ENCODE data around the gene LRRC55. TPM values are rescaled to one million over a fixed set of nuclear protein-coding genes. Genes with fewer than 3 reads are reported as not detected.

Gene LRRC55
- total RNA-seq, 1 experiment from 2014 or later: not detected

- Histone ChIP-seq H4K20me1 (ENCODE audit: insufficient read depth) (no peaks in the 10 kb centered on the region), H3K4me3 (replicated peaks in 1 of 2; ENCODE audit: low read depth in 1 of 2, low read length in 2 of 2) (no peak overlapping the region), H3K9me2 (ENCODE audit: insufficient read depth) (no peaks in the 10 kb centered on the region), H2AFZ (ENCODE audit: low read depth, low read length, poor library complexity, severe bottlenecking) (no peak overlapping the region), H3K36me3 (ENCODE audit: control insufficient read depth in 1 of 2, insufficient read depth in 2 of 2, low read length in 2 of 2) (no peaks in the 10 kb centered on the region), H3K9ac (ENCODE audit: low read length) (no peak overlapping the region), H3K27me3 (ENCODE audit: insufficient read depth, low read length) (peaks cover 23% of the 10 kb centered on the region), H3K9me3 (ENCODE audit: control insufficient read depth in 1 of 2, insufficient read depth in 1 of 2, low read depth in 1 of 2, low read length in 2 of 2) (no peaks in the 10 kb centered on the region), H3K4me1 (ENCODE audit: control insufficient read depth in 1 of 2, insufficient read depth in 2 of 2, low read length in 2 of 2) (no peaks in the 10 kb centered on the region), H3K4me2 (ENCODE audit: low read length) (no peak overlapping the region), H3K27ac (ENCODE audit: low read depth, low read length) (no peak overlapping the region), H3K79me2 (ENCODE audit: insufficient read depth, low read length) (no peaks in the 10 kb centered on the region)
- POLR2A ChIA-PET: no interaction called here
- intact Hi-C loops (cut with micrococcal nuclease): no loop called here
- RAD21 ChIA-PET (ENCODE audit: low non-redundant PET in 1 of 2, low total read pairs in 2 of 2, uncharacterized antibody in 2 of 2, unreplicated experiment in 2 of 2): no interaction called here
- DNase-seq (ENCODE audit: low read depth, low spot score) (no peak), ATAC-seq (no peak)
- TF ChIP-seq JUND (IDR thresholded peaks at IDR 0.05): no peak
- no peak for TF ChIP-seq MAX (IDR thresholded peaks at IDR 0.05)
- TF ChIP-seq SIN3A (IDR thresholded peaks at IDR 0.05; ENCODE audit: low read depth): no peak
- no peak for TF ChIP-seq ELF1 (IDR thresholded peaks at IDR 0.05; ENCODE audit: borderline replicate concordance, low read depth)
- TF ChIP-seq CTCF (IDR thresholded peaks at IDR 0.05 in 2 of 3, conservative IDR thresholded peaks at IDR 0.05 in 1 of 3; ENCODE audit: borderline replicate concordance in 1 of 3, insufficient read depth in 1 of 3, low read depth in 2 of 3, low read length in 2 of 3): no peak
- no peak for TF ChIP-seq TCF7L2 (IDR thresholded peaks at IDR 0.05; ENCODE audit: borderline replicate concordance, extremely low read depth, insufficient read depth, insufficient read length)
- no peak for TF ChIP-seq POLR2AphosphoS5 (IDR thresholded peaks at IDR 0.05; ENCODE audit: low read depth, low read length)
- no peak for TF ChIP-seq ZNF274 (IDR thresholded peaks at IDR 0.05; ENCODE audit: low read depth, low read length)
- no peak for TF ChIP-seq SRF (IDR thresholded peaks at IDR 0.05; ENCODE audit: low read depth)
- TF ChIP-seq CEBPB (IDR thresholded peaks at IDR 0.05; ENCODE audit: low read depth): no peak
- TF ChIP-seq YY1 (IDR thresholded peaks at IDR 0.05; ENCODE audit: extremely low read depth, insufficient replicate concordance, low read depth, low read length): no peak
- no peak for TF ChIP-seq SP1 (IDR thresholded peaks at IDR 0.05; ENCODE audit: low read depth)
- no peak for TF ChIP-seq RAD21 (IDR thresholded peaks at IDR 0.05; ENCODE audit: low read depth)
- TF ChIP-seq, protein P1, sequence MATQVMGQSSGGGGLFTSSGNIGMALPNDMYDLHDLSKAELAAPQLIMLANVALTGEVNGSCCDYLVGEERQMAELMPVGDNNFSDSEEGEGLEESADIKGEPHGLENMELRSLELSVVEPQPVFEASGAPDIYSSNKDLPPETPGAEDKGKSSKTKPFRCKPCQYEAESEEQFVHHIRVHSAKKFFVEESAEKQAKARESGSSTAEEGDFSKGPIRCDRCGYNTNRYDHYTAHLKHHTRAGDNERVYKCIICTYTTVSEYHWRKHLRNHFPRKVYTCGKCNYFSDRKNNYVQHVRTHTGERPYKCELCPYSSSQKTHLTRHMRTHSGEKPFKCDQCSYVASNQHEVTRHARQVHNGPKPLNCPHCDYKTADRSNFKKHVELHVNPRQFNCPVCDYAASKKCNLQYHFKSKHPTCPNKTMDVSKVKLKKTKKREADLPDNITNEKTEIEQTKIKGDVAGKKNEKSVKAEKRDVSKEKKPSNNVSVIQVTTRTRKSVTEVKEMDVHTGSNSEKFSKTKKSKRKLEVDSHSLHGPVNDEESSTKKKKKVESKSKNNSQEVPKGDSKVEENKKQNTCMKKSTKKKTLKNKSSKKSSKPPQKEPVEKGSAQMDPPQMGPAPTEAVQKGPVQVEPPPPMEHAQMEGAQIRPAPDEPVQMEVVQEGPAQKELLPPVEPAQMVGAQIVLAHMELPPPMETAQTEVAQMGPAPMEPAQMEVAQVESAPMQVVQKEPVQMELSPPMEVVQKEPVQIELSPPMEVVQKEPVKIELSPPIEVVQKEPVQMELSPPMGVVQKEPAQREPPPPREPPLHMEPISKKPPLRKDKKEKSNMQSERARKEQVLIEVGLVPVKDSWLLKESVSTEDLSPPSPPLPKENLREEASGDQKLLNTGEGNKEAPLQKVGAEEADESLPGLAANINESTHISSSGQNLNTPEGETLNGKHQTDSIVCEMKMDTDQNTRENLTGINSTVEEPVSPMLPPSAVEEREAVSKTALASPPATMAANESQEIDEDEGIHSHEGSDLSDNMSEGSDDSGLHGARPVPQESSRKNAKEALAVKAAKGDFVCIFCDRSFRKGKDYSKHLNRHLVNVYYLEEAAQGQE (IDR thresholded peaks at IDR 0.05; ENCODE audit: low read depth): no peak
- TF ChIP-seq CBX3 (IDR thresholded peaks at IDR 0.05; ENCODE audit: low read depth): no peak
- TF ChIP-seq, protein P2, sequence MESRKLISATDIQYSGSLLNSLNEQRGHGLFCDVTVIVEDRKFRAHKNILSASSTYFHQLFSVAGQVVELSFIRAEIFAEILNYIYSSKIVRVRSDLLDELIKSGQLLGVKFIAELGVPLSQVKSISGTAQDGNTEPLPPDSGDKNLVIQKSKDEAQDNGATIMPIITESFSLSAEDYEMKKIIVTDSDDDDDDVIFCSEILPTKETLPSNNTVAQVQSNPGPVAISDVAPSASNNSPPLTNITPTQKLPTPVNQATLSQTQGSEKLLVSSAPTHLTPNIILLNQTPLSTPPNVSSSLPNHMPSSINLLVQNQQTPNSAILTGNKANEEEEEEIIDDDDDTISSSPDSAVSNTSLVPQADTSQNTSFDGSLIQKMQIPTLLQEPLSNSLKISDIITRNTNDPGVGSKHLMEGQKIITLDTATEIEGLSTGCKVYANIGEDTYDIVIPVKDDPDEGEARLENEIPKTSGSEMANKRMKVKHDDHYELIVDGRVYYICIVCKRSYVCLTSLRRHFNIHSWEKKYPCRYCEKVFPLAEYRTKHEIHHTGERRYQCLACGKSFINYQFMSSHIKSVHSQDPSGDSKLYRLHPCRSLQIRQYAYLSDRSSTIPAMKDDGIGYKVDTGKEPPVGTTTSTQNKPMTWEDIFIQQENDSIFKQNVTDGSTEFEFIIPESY (IDR thresholded peaks at IDR 0.05; ENCODE audit: extremely low read depth, insufficient replicate concordance, low read length): no peak
- no peak for TF ChIP-seq POLR2A (IDR thresholded peaks at IDR 0.05; ENCODE audit: borderline replicate concordance, extremely low read depth, insufficient read depth, insufficient read length)
- no peak for TF ChIP-seq EGR1 (IDR thresholded peaks at IDR 0.05; ENCODE audit: low read depth)
- no peak for TF ChIP-seq EZH2 (IDR thresholded peaks at IDR 0.05)
- no peak for TF ChIP-seq ZFX (IDR thresholded peaks at IDR 0.05)
- CTCF ChIA-PET: no interaction called here
- no TSS peak for BruUV-seq (replicated peaks)
These were observed 46.6 kb upstream of the LRRC55 start for GRCh38 chr11:57135020-57135751.
